GM21381 (cell line): ENCODE measurements around the gene BATF.
"Not testable (repeated sequence)": the region's sequence is repeated elsewhere in the genome, so short reads cannot be mapped to it uniquely, and the experiment has no call there.

ENCODE experiments used
- ATAC-seq: cut with Tn5 transposase; IDR thresholded peaks from one replicate; pipeline ENCODE4 v1.9.1; 2021; ENCODE audit warnings: mild to moderate bottlenecking, moderate library complexity; ENCODE audit not compliant: unreplicated experiment

The BATF gene

GRCh38 chr14:75522224-75522982 is at the start of gene BATF:
TSS of gene BATF (plus strand) at chr14:75522469. CDS start at chr14:75522683, 214 bp downstream.
- ATAC-seq, result peak; percentile 56

DNA sequence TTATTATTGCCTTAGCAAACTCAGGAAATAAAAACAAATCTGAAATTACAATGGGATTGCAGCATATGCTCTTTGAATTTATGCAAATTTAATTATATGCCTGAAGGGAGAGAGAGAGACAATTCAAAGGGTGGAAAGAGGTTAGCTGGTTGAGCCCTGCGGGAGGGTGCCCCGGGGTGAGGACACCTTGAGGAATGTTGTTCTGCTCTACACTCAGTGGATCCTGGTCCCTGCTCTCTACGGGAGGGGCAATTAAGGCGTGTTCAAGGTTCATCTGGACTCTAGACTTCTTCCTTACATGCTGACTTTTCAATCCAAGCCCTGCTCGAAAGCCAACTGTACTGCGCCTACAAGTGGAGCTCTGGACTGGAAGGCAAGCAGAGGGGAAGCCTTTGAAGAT is 48.1 kb upstream of the BATF start:
- not testable (repeated sequence) for ATAC-seq

DNA sequence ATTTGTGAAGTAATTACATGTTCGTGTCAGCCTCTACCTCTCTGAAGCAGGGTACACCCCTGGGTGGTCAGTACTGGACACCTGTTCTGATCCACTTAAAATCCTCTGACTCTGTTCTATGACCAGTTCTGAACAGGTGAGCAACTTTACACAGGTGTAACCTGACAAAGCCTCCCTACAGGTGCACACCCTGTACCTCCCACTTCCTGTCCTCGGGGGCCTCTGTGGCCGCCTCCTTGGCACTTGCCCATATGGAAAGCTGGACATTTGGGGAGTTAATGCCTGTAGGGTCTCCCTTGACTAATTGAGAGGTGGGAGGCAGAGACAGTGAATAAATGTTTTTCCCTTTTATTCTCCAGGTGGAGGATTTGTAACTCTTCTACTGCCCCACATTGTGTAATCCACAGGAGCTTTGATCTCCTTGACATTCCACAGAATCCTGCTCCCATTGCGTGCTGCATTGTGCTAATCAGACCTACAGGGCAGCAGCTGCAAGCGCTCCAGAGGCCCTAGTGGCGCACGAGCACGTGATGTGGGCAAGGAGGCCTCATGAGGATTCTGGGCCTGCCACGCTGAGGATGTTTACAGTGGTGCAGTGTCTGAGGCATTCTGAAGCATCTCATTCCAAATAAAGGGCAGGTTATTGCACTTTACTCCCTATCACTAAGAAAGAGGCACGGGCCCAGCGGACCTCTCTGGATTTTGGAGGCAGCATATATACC is 45.8 kb upstream of the BATF start:
- ATAC-seq, result no peak

DNA sequence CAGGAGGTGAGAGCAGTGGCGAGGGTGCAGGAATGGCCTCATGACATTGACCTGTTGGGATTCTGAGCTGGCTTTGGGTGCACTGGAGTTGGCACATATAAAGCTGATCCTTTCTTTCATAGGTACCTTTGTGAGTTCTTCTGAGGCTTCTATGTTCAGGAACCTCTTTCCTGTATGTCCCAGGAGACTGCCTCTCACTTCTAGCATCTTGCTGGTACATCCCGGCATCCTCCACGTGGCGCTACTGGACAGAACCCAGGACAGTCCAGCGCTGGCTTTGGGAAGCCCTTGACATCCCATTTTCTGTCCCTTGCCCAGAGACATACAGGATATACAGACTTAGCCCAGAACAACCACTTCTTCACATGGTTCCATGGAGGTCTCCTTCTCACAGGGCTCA is 44.4 kb upstream of the BATF start:
- no peak for ATAC-seq

- peak; percentile 70 for ATAC-seq
Measured at GRCh38 chr14:75479770-75480600, 42.3 kb upstream of the BATF start.

GRCh38 chr14:75482366-75482765 is 39.9 kb upstream of the BATF start:
- ATAC-seq, result no peak

DNA sequence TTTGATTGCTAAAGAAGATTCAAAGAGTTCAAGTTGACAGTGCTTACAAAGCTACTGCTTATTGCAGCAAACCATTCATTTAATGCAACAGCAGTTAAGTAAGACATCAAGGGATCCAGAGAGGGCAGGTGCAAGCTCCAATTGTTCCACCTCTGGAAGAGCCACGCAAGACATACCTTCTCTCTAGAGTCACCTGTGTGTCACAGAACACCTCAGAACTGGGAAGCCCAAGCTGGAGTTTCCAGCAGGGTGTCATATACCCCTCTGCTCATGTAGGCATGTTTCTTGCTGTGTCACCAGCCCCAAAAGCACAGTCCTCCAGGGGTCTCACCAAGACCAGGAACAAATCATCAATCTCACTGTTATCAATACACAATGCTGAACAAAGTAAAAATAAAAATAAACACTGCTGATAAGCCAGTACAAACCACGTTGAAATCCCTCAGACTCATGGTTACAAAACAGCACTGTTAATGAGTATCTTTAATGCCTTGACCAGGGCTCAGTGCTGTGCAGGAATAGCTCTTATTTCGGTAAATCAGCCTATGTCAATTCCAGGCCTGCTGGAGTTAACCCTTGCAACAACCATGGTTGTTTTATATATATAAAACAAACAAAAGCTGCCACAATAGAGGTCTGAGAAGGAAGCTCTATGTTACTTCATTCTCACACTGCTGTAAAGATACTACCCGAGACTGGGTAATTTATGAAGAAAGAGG is 37.4 kb upstream of the BATF start:
- no peak for ATAC-seq

DNA sequence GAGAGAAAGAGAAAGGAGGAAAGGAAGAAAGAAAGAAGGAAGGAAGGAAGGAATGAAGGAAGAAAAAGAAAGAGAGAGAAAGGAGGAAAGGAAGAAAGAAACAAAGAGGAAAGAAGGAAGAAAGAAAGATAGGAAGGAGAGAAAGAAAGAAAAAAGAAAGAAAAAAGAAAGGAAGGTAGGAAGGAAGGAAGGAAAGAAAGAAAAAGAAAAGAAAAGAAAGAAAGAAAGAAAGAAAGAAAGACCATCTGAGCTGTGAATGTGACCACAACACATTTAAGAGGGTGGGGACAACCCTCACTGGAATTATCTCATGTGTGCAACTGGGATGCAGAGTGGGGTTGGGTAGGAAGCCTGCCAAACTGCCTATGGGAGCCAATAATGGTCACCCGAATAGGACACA is 36.0 kb upstream of the BATF start:
- no peak for ATAC-seq

DNA sequence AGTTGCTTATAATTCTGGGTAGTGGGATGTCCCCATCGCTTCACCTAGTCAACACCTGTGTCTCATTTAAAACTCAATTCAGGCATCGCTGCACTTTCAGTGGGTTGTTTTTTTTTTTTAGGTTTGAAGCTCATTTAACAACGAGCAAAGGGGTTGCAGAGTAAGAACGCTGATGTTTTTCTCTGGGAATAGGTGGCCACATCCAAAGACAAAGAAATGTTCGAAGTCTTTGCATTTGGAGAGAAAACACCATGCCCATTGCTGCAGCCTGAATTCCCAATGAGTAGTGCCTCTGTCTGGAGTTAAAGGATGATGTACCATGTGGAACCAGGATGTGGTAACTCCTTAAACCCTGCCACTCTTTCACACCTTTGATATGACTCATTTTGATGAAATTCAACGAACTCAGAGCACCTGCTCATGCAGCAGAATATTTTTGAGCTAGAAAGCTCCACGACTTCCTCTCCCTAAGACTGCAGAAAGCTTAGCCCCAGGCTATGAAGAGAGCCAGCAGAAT is 35.1 kb upstream of the BATF start:
- no peak for ATAC-seq

GRCh38 chr14:75489480-75489837 is 32.8 kb upstream of the BATF start:
- no peak for ATAC-seq

GRCh38 chr14:75491376-75491978 is 30.8 kb upstream of the BATF start:
- no peak for ATAC-seq

DNA sequence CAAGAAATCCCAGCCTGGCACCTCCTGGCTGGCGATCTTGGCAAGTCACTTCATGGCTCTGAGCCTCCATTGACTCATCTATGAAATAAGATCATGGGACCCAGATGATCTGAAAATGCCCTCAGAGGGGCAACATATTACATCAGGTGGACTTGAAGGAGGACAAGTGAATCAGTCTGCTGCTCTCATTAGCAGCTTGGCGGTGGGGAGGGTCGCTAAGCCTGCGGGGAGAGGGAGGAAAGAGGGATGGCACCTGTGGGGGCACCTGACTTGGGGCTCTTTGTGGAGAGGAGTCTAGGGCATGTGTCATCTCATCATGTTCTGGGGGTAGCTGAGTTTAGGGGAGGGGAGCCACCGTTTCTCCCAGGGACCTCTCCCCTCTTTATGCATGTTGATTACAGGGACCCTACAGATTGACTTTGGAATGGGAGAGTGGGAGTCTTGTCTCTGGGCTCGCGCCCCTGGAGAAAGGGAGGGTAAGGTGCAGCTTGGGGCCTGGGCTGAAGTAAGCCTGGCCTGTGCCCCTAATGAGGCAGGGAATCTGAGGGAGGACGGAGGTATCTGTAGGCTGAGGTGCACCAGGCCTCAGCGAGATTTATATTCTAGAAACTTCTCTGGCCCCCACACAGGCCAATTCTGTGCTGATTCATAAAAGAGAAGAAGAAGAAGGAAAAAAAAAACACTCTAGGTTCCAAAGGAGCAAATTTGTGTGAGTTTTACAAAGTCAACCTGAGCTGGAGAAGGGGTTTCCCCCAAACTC is 29.3 kb upstream of the BATF start:
- no peak for ATAC-seq

- no peak for ATAC-seq
Measured at GRCh38 chr14:75493592-75494087, 28.6 kb upstream of the BATF start.

GRCh38 chr14:75494896-75495295 is 27.4 kb upstream of the BATF start:
- ATAC-seq, result no peak

DNA sequence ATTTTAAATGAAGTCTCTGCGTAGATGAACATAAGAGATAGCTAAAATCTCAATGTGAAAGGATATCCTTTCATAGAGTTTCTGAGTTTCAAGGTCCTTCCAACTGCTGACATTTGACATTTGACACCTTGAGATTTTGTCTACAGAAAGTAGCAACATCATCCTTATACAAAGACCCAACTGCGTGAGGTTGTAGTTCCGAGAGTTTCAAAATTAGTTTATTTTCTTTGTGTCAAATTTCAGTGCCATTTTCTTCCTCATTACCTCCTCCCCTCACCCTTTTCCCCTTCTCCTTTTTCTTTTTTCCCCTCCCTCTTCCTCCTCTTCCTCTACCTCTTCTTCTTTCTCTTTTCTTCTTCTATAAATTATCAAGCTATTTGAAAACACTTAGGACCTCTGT is 26.9 kb upstream of the BATF start:
- no peak for ATAC-seq

DNA sequence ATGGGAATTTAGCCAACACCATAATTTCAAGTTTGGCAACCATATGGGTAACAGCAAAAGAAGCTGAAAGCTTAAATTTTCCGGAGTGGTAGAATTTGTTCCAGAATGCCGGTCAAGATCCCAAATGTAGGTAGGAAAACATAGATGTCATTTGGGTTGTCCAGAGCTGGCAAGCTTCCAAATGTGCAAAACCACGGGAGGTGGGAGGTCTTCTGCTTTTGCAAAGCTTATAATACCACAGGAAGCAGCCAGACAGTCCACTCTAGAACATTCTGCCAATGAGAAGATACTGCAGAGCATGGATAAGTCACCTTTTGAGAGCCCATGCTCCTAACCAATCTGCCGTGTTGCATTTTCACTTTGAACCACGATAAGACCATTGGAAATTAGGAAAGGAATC is 26.4 kb upstream of the BATF start:
- ATAC-seq, result no peak

DNA sequence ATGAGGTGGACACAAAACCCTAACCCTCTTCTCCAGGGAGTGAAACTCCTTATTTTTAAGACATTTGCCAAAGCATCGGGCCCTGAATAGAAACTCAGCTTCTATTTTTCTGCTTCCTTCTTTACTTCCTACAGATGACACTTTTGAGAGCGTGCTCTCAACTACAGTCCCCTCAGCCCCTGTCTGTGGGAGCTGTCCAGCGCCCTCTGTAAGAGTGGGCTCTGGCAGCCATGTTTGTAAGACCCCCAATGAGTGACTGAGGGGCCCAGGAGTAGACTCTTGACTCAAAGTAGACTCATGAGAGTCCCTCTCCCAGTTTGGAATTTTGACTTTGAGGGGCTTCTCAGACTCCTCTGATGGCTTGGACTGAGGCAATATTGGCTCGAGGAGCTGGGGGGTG is 25.5 kb upstream of the BATF start:
- no peak for ATAC-seq

GRCh38 chr14:75497191-75497590 is 25.1 kb upstream of the BATF start:
- peak; percentile 40 for ATAC-seq

- ATAC-seq, result no peak
Measured at GRCh38 chr14:75497701-75498100, 24.6 kb upstream of the BATF start.
